Central memory CD8-positive, alpha-beta T cell (primary cell): ENCODE data around the gene SEMA5A.

ENCODE experiments used
- ATAC-seq: fragments of 150-1000 bp; cut with Tn5 transposase; replicated peaks from 2 replicates; pipeline ENCODE4 v1.10.0; 2022; ENCODE audit warnings: mild to moderate bottlenecking, moderate FRiP score, moderate number of reproducible peaks; ENCODE audit not compliant: poor library complexity, severe bottlenecking; ENCODE audit errors: extremely low read depth
- DNase-seq, 2 donors: peaks; one replicate each; pipeline ENCODE4 v3.0.0; 2021; ENCODE audit warnings: low spot score in 2 of 2
- H3K27ac Mint-ChIP-seq: one replicate; pipeline ENCODE4 v1.8.0; 2022; ENCODE audit warnings: low read depth, mild to moderate bottlenecking, moderate library complexity, mixed read lengths
- H3K27me3 Mint-ChIP-seq: one replicate; pipeline ENCODE4 v1.8.0; 2022; ENCODE audit warnings: mixed read lengths
- H3K36me3 Mint-ChIP-seq: one replicate; pipeline ENCODE4 v1.8.0; 2022; ENCODE audit warnings: mild to moderate bottlenecking, moderate library complexity, mixed read lengths; ENCODE audit not compliant: insufficient read depth
- H3K4me1 Mint-ChIP-seq: one replicate; pipeline ENCODE4 v1.8.0; 2022; ENCODE audit warnings: mixed read lengths
- H3K4me3 Mint-ChIP-seq: one replicate; pipeline ENCODE4 v1.8.0; 2022; ENCODE audit warnings: mild to moderate bottlenecking, moderate library complexity, mixed read lengths
- H3K9me3 Mint-ChIP-seq: one replicate; pipeline ENCODE4 v1.8.0; 2022; ENCODE audit warnings: mixed read lengths

SEMA5A gene

DNA sequence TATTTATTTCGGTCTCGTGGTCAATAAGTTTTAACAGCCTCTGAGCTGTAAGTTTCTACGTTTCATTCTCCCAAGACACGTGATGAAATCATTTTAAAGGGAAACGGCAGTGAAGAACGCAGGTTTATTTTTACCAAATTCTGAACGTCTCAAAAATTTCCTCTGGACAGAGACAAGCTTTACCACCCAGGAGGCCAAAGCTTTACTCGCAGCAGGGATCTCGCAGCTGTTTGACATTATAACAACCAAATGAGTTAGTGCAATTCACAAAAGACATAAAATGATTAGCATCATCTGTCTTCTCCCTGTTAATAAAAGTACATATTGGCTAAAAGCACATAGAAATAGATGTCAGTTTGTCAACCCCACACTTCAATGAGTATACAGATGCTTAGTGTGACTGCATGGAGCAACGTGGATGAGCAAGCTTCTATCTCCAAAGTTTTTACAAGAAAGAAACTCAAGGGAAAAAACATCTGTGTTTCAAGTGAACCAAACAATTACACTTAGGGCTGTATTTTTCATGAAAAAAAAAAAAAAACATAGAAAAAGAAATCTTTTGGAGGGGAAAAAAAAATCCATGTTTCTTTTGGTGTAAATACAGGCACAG is 2.5 kb downstream of the SEMA5A start:
- H3K36me3 Mint-ChIP-seq, result peaks cover 1% of the 10 kb centered on the region
- H3K4me1 Mint-ChIP-seq, result no peaks in the 10 kb centered on the region
- no peaks in the 10 kb centered on the region for H3K9me3 Mint-ChIP-seq
- H3K27me3 Mint-ChIP-seq, result peaks cover 19% of the 10 kb centered on the region
- DNase-seq (no peak), ATAC-seq (no peak)
- no peak overlapping the region for H3K27ac Mint-ChIP-seq
- H3K4me3 Mint-ChIP-seq, result no peak overlapping the region

DNA sequence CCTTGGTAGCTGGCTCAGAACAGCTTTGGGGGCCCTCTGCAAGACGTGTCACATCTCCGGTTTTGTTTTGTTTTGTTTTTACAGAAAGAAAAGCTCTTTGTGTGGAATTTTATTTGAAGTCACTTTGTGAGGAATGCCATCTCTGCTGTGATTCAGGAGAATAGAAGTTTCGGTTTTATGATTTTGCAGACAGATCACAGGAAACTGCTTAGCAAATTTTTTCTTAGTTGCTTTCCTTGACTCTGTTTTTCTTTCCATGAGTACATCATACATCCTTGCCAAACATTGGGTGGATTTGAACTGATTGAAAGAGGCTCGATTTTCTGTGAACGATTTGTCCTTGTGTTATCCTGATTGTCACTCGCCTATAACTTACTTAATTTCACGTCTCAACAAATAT is 5.1 kb downstream of the SEMA5A start:
- no peak overlapping the region for H3K27ac Mint-ChIP-seq
- H3K36me3 Mint-ChIP-seq, result no peaks in the 10 kb centered on the region
- ATAC-seq, result no peak
- H3K4me3 Mint-ChIP-seq, result no peak overlapping the region
- H3K27me3 Mint-ChIP-seq, result peaks cover 11% of the 10 kb centered on the region
- peaks cover 5% of the 10 kb centered on the region for H3K9me3 Mint-ChIP-seq
- no peaks in the 10 kb centered on the region for H3K4me1 Mint-ChIP-seq
- DNase-seq, result no peak

DNA sequence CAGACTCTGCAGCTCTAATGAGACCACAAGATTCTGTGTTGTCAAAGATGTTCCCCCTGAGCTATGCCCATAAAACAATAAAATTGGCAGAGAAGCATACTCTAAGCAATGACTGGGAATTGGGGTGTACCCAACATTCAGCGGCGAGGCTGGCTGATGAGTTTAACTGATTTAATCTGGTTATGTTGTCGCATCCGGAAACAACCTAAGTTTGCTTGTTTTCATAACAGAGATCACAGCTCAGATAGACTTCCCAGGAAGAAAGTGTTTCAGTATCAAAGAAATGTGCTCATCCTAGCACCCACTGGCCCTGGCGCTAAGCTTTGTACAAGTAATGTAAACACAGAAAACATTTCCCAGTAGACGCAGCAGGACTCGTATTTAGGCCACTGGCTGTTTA is 7.4 kb downstream of the SEMA5A start:
- no peaks in the 10 kb centered on the region for H3K4me1 Mint-ChIP-seq
- no peak overlapping the region for H3K4me3 Mint-ChIP-seq
- no peak for DNase-seq
- H3K9me3 Mint-ChIP-seq, result peaks cover 5% of the 10 kb centered on the region
- H3K27ac Mint-ChIP-seq, result no peak overlapping the region
- ATAC-seq, result no peak
- H3K36me3 Mint-ChIP-seq, result no peaks in the 10 kb centered on the region
- H3K27me3 Mint-ChIP-seq, result no peaks in the 10 kb centered on the region

DNA sequence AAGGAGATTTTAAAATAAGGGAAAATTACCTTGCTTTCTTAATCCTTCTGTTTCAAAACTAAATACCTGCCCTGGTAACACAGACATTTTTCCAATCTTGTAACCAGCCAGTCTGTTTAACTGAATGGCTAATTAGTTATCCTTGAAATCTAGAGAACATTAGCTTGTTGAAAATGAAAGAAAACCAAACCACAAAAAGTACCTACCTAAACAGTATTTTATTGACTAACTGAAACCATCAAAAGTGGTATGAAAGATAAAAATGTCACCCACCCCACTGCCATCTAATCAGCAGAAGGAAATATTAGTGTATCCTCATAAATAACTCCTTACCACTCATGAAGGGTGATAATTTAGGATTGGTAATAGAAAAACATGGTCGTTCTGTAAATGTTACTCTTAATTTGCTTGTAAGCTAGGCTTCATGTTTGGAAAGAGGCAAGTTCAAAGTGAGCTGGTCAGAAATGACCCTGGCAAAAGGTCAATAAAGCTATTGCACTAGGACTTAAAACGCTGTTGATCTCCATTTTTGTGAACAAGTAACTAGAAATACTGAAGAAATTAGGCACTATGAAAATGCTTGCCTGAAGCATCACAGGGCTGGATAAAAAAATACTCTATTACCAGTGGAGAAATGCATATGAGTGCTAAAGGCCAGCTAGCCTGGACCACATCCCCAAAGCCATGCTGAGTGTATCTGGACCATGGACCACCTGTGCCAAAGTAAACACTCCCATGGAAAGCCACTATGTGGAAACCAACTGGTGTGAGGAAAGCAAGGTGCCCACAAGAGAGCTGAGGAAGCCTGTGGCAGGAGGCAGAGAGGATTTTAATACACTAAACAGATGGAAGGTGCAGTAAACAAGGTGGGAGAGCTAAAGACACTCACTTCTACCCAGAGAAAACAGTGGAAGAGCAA is 8.4 kb downstream of the SEMA5A start:
- H3K36me3 Mint-ChIP-seq, result no peaks in the 10 kb centered on the region
- H3K4me3 Mint-ChIP-seq, result no peak overlapping the region
- DNase-seq (no peak), ATAC-seq (no peak)
- no peak overlapping the region for H3K27ac Mint-ChIP-seq
- no peaks in the 10 kb centered on the region for H3K4me1 Mint-ChIP-seq
- no peaks in the 10 kb centered on the region for H3K27me3 Mint-ChIP-seq
- peaks cover 5% of the 10 kb centered on the region for H3K9me3 Mint-ChIP-seq

DNA sequence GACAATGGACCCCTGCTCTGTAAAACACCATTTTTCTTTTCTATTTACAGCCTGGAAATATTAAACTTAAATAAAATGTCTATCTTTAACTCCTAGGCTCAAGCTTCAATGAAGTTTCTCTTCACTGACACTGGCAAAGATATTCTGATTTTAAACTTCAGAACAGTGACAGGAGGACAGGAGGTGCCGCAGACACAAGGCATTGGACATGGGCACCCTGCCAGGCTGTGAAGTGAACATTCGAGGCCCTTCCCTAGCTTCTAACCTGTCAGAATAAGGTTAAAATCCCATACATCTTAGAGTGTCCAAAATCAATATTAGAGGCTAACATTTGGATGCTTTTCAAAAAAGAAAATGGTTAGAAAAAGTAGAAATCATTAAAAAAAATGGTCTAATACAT is 9.2 kb downstream of the SEMA5A start:
- no peaks in the 10 kb centered on the region for H3K27me3 Mint-ChIP-seq
- no peaks in the 10 kb centered on the region for H3K36me3 Mint-ChIP-seq
- peaks cover 5% of the 10 kb centered on the region for H3K9me3 Mint-ChIP-seq
- H3K4me3 Mint-ChIP-seq, result no peak overlapping the region
- DNase-seq, result no peak
- ATAC-seq, result no peak
- H3K4me1 Mint-ChIP-seq, result no peaks in the 10 kb centered on the region
- H3K27ac Mint-ChIP-seq, result no peak overlapping the region

DNA sequence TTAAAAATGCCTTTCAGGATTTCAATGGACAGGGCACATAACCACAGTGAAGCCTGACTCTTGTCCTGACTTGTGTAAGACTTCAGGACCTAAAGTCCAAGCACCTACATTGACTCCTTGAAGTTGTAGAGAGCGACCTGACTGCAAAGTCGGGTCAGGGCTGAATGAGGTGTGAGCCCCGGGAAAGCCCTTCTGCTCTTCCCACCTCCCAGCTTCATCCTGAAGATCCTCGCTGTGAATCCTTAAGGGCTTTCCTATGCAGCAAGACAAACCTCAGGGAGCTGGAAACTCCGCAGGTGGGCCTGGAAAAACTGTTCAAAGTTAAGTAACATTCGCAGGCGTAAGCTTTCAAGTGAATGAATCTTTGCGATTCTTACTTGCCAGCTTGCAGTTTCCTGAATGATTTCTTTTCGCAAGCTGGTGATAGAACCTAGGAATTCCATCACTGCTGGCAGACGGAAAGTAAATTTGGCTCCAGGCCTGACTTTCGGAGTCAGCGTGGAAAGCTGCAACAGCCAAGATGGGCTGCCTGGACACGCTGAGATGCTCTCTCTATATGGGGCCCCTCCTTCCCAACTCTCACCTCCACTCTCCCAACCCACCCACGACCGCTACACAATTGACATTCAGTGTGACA is 10.9 kb downstream of the SEMA5A start:
- Mint-ChIP-seq H3K4me3 (no peak overlapping the region), H3K4me1 (no peaks in the 10 kb centered on the region), H3K27ac (no peak overlapping the region)

DNA sequence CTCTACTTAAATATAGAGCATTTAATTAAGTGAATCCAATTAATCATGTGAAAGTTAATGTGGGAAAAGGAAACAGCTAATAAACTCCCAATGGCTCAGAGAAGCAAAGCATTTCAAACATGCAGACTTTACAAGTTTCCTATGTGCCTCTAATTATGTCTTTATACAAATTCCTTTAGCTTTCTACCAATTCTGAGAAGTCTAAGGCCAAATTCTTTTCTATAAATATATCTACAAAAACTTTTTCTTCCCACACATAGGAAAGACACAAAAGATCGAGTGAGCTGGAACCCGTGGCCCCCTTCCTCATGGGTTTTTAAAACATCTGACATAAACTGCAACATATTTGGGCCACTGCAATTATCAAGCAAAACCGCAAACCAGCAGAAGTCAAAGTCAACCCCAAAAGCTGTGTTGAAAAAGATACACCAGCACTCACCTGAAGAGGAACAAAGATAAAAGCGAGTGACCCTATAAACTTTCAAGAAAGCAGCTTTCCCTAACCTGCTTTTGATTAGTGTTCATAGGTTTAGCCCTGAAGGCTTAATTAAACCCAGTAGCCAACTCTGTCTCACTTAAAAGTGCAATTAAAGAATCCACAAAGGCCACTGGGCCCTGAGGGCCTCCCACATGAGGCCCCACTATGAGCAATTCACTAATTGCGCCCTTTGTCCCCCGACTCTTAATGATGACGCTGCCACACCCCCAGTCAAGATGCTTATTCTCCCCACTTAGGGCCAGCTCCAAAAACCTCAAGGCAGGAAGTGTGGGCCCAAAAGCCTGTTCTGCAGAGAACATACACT is 12.1 kb downstream of the SEMA5A start:
- ATAC-seq, result no peak
- DNase-seq, result no peak
- Mint-ChIP-seq H3K27ac (no peak overlapping the region), H3K36me3 (no peaks in the 10 kb centered on the region), H3K4me3 (no peak overlapping the region), H3K27me3 (no peaks in the 10 kb centered on the region), H3K4me1 (no peaks in the 10 kb centered on the region), H3K9me3 (peaks cover 5% of the 10 kb centered on the region)

More for the DNA sequence above, 10.9 kb downstream of the SEMA5A start:
- DNase-seq (no peak), ATAC-seq (no peak)
- H3K27me3 Mint-ChIP-seq, result no peaks in the 10 kb centered on the region
- no peaks in the 10 kb centered on the region for H3K36me3 Mint-ChIP-seq
- H3K9me3 Mint-ChIP-seq, result peaks cover 5% of the 10 kb centered on the region

DNA sequence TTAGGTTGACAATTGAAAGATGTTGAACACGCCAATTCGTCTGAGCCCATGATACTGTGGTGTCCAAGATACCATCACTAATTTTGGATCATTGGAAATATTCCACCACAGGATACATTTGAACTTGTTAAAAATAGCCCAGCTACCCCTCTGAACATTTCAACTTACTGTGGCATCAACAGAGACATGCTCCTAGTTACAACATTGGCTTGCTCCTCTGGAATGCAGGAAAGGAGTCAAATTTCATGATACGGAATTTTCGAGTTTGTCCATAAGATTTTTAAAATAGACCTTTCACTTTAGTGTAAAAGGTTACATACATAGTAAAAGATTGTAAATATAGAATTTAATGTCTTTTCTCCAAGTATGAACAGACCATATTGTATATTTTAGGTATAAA is 12.8 kb downstream of the SEMA5A start:
- no peak overlapping the region for H3K4me3 Mint-ChIP-seq
- peaks cover 5% of the 10 kb centered on the region for H3K9me3 Mint-ChIP-seq
- H3K36me3 Mint-ChIP-seq, result no peaks in the 10 kb centered on the region
- no peak for DNase-seq
- no peaks in the 10 kb centered on the region for H3K27me3 Mint-ChIP-seq
- ATAC-seq, result no peak
- H3K4me1 Mint-ChIP-seq, result no peaks in the 10 kb centered on the region
- H3K27ac Mint-ChIP-seq, result no peak overlapping the region

DNA sequence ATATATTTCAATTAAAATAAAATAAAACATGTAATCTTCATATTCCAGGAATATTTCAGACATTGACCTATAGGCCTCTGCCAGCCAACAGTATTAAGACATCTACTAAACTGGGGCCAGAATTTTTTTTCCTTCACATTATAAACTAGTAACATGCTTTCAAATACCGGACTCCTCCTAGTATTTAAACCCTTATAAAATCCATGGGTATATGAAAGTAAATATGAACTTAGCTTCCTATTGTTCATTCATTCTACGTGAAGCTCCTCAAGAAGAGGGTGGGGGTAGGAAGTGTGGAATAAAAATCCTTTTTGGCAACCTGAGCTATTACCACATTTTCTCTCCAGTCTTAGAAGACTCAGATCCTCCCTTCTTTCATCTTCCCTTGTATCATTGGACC is 16.4 kb downstream of the SEMA5A start:
- DNase-seq (no peak), ATAC-seq (no peak)
- Mint-ChIP-seq H3K9me3 (no peaks in the 10 kb centered on the region), H3K4me3 (no peak overlapping the region), H3K27ac (no peak overlapping the region), H3K27me3 (no peaks in the 10 kb centered on the region), H3K4me1 (no peaks in the 10 kb centered on the region), H3K36me3 (no peaks in the 10 kb centered on the region)

DNA sequence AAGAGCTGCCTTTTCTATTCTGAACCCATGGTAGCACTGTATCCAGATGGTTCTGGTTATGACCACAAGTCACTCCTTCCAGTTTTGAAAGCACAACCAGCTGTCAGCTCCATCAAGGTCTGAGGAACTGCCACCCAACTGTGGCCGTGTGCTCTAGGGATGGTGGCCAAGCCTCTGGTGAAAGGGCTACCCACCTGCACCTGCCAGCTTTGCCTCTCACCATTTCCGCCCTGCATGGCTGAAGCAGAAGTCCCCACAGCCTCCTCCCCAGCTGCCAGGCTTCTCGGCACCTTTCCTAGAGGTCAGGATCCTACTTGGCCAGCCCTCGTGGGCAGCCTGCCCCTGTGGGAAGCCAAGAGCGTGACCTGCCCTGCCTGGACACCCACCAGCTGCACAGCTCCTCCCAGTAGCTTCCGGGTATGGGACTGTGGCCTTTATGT is 16.8 kb downstream of the SEMA5A start:
- Mint-ChIP-seq H3K4me1 (no peaks in the 10 kb centered on the region), H3K9me3 (no peaks in the 10 kb centered on the region), H3K27ac (no peak overlapping the region), H3K27me3 (no peaks in the 10 kb centered on the region), H3K4me3 (no peak overlapping the region), H3K36me3 (no peaks in the 10 kb centered on the region)
- no peak for ATAC-seq
- DNase-seq, result no peak

DNA sequence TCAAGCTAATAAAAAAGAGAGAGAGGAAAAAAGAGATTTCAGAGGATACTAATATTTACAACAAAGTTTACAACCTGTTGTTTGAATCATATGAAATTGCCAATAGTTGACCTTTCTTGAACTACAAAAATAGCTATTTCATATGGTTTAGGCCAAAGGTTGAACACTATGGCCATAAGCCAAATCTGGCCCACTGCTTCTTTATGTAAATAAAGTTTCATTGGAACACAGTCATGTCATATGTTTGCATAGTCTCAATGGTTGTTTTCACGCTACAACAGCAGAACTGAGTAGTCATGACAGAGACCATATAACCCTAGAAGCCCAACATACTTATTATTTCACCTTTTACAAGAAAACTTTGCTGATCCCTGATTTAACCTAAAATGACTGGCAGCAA is 20.9 kb downstream of the SEMA5A start:
- Mint-ChIP-seq H3K36me3 (no peaks in the 10 kb centered on the region), H3K9me3 (peaks cover 6% of the 10 kb centered on the region), H3K4me1 (no peaks in the 10 kb centered on the region), H3K27ac (no peak overlapping the region), H3K4me3 (no peak overlapping the region), H3K27me3 (no peaks in the 10 kb centered on the region)
- ATAC-seq (no peak), DNase-seq (no peak)

DNA sequence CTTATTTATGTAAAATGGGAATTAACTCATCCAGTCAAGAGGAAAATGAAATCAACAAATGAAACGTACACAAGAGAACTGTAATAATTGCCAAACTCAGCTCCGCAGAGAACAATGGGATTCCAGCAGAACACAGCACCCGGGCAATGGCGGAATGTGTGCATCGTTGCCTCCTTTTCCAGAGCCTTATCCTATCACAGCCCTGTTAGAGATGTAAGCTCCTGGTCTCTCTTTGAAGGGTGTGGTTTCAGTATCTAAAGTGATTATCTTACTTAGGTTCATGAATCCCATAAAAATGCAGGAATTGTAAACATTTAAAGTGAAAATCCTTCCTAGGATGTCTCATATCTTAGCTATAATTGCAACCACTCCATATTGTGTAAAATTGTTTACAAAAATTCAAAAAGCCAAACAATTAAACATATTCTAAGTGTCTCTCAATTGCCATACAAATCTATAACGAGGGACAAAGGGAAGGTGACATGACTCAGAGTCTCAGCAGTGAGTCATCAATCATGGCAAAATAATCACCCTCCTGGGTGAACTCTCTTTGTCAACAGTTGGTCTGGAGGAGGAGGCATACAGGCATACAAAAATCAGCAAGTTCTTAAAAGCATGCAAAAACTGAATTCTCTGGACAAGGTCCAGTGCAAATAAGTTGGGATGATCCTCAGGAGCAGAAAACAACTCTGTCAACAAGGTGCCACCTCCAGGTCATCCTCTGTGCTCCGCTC is 22.6 kb downstream of the SEMA5A start:
- DNase-seq (no peak), ATAC-seq (no peak)

More for the DNA sequence above, 22.6 kb downstream of the SEMA5A start:
- Mint-ChIP-seq H3K4me1 (no peaks in the 10 kb centered on the region), H3K27ac (no peak overlapping the region), H3K9me3 (peaks cover 6% of the 10 kb centered on the region), H3K4me3 (no peak overlapping the region), H3K36me3 (no peaks in the 10 kb centered on the region), H3K27me3 (no peaks in the 10 kb centered on the region)
